ENCODE measurements around the gene RIMKLA.

DNA sequence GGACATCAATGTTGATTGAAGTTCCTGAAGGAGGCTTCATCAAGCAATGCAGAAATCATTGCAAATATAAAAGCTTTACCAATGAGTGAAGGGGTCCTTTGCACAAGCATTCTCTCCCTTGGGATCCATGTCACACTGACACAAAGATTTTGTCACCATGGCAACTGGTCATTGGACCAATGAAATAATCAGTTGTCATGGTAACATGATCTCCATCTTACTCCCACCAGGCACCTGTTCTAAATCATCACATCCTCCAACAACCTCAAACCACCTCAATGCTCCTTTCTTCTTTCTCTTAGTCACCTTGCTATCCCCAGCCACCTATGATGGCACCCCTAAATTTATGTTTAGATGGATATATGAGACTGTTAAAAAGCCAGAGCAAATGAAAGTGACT, 32.1 kb upstream of the RIMKLA start:
- TF ChIP-seq, protein P1, sequence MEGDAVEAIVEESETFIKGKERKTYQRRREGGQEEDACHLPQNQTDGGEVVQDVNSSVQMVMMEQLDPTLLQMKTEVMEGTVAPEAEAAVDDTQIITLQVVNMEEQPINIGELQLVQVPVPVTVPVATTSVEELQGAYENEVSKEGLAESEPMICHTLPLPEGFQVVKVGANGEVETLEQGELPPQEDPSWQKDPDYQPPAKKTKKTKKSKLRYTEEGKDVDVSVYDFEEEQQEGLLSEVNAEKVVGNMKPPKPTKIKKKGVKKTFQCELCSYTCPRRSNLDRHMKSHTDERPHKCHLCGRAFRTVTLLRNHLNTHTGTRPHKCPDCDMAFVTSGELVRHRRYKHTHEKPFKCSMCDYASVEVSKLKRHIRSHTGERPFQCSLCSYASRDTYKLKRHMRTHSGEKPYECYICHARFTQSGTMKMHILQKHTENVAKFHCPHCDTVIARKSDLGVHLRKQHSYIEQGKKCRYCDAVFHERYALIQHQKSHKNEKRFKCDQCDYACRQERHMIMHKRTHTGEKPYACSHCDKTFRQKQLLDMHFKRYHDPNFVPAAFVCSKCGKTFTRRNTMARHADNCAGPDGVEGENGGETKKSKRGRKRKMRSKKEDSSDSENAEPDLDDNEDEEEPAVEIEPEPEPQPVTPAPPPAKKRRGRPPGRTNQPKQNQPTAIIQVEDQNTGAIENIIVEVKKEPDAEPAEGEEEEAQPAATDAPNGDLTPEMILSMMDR (IDR thresholded peaks at IDR 0.05; ENCODE audit: low read length), result no peak
- TF ChIP-seq EZH2 (IDR thresholded peaks at IDR 0.05; ENCODE audit: borderline replicate concordance, low read length), result no peak

Measured in OCI-LY1 (cell line).